Measurements from ENCODE around the gene RAB44.

- no peak for TF ChIP-seq CTCF (IDR thresholded peaks at IDR 0.05)
- no peak for TF ChIP-seq POLR2AphosphoS5 (IDR thresholded peaks at IDR 0.05)
Measured at GRCh38 chr6:36670271-36670670, 27.4 kb upstream of the RAB44 start.
